ENCODE data around the gene TCEAL9.
"Not testable (repeated sequence)": the region's sequence is repeated elsewhere in the genome, so short reads cannot be mapped to it uniquely, and the experiment has no call there.

Gene TCEAL9

DNA sequence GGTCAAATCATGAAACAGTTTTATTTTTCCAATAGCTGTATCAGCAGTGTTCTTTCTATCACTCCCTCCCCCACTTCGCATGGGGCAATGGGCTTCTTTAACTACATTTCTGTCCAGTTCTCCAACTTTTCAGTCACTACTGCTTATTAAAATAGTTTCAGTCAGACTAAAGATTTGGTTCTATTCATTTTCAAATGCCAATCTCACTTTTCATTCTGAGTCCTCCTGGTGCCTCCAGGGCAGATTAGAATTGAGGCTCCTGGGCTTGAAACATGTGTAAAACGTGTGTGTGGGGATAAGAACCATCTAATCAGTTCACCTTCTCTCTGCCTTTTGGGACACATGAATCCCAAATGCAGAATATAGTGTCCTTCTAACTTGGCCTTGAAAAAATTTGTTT, 16.6 kb downstream of the TCEAL9 start:
- Histone ChIP-seq H3K4me3 (ENCODE audit: low read depth in 1 of 2, low read length in 2 of 2) (no peak overlapping the region), H3K27me3 (ENCODE audit: control insufficient read depth in 1 of 2, insufficient read depth in 2 of 2, low read length in 2 of 2) (no peaks in the 10 kb centered on the region), H3K4me1 (ENCODE audit: control insufficient read depth in 1 of 2, insufficient read depth in 2 of 2, low read length in 2 of 2) (no peaks in the 10 kb centered on the region), H3K9me3 (ENCODE audit: control insufficient read depth in 1 of 2, low read length in 2 of 2) (no peaks in the 10 kb centered on the region), H3K36me3 (ENCODE audit: control insufficient read depth in 1 of 2, insufficient read depth in 2 of 2, low read length in 2 of 2) (no peaks in the 10 kb centered on the region), H3K27ac (ENCODE audit: low read depth, low read length) (no peak overlapping the region), H3K9ac (ENCODE audit: low read depth in 1 of 2, low read length in 2 of 2) (no peak overlapping the region)

DNA sequence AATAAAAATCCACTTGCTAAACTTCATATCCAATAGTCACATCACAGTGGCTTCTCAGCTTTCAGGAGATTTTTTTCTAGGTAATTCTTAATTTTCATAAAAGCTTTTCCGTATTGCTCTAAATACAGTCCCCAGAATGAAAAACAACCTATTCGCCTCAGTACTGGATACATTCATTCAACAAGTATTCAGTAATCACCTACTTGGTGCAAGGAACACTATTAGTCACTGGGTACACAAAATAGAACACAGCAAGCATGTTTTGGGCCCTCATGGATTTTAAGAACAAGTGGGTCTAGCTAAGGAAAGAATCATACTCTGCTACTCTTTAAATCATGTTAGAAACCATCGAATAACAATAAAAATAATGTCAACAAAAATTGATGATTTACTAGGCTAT, 17.3 kb downstream of the TCEAL9 start:
- no peaks in the 10 kb centered on the region for H3K27me3 ChIP-seq (ENCODE audit: control insufficient read depth in 1 of 2, insufficient read depth in 2 of 2, low read length in 2 of 2)
- no peaks in the 10 kb centered on the region for H3K9me3 ChIP-seq (ENCODE audit: control insufficient read depth in 1 of 2, low read length in 2 of 2)
- no peak overlapping the region for H3K27ac ChIP-seq (ENCODE audit: low read depth, low read length)
- H3K9ac ChIP-seq (ENCODE audit: low read depth in 1 of 2, low read length in 2 of 2): no peak overlapping the region
- H3K4me1 ChIP-seq (ENCODE audit: control insufficient read depth in 1 of 2, insufficient read depth in 2 of 2, low read length in 2 of 2): no peaks in the 10 kb centered on the region
- H3K36me3 ChIP-seq (ENCODE audit: control insufficient read depth in 1 of 2, insufficient read depth in 2 of 2, low read length in 2 of 2): no peaks in the 10 kb centered on the region
- no peak overlapping the region for H3K4me3 ChIP-seq (ENCODE audit: low read depth in 1 of 2, low read length in 2 of 2)

DNA sequence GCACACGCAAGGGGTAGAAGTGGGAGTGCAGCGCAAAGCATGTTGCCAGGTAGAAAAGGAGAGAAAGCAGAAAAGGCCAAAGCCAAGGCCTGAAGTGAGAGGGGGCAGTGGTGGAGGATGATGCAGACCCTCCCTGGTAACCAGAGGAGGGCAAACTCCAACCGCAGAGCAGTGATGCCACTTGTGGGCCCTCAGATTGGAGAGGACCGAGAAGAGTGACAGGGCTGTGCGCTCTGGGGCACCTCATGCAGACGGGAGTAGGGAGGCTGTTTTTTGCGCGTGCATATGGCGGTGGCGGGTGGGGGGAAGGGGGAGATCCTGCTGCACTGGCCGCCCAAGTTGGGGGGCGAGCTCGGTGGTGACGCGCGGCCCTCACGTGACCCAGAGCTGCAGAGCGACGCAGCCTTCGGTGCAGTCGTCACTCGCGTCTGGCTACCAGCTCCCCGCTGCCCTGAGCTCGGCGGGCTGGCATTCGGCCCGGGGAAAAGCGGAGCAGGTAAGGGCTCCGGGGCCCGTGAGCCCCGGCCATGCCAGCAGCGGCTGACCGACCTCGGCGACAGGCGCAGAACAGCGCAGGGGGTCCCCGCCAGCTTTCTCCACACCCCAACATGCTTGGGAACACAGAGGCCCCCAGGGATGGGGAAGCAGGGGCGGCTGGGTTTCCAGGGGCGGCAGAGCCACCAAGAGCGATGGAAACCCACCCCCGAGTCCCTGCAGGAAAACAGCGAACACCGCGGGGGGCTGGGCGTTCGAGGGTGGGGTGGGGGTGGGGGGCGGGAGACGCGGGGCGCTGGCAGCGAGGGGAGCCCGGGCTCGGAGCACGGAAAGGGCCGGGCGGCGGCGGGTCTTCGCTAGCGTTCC, 20.0 kb downstream of the TCEAL9 start, which contains the start of gene BEX3:
Gene BEX3, plus strand, starts transcription at position 421 of the 861 bp plus-strand sequence. CDS start 984 bp downstream, outside the sequence.
- Histone ChIP-seq H3K36me3 (ENCODE audit: control insufficient read depth in 1 of 2, insufficient read depth in 2 of 2, low read length in 2 of 2) (no peaks in the 10 kb centered on the region), H3K9me3 (ENCODE audit: control insufficient read depth in 1 of 2, low read length in 2 of 2) (no peaks in the 10 kb centered on the region), H3K4me3 (ENCODE audit: low read depth in 1 of 2, low read length in 2 of 2) (peak within 1 kb of the TSS; percentile 55 to 57), H3K9ac (ENCODE audit: low read depth in 1 of 2, low read length in 2 of 2) (peak within 1 kb of the TSS; percentile 18 to 54), H3K27ac (ENCODE audit: low read depth, low read length) (peak within 1 kb of the TSS; percentile 50), H3K27me3 (ENCODE audit: control insufficient read depth in 1 of 2, insufficient read depth in 2 of 2, low read length in 2 of 2) (no peaks in the 10 kb centered on the region), H3K4me1 (ENCODE audit: control insufficient read depth in 1 of 2, insufficient read depth in 2 of 2, low read length in 2 of 2) (no peaks in the 10 kb centered on the region)

- Histone ChIP-seq H3K27me3 (ENCODE audit: control insufficient read depth in 1 of 2, insufficient read depth in 2 of 2, low read length in 2 of 2) (no peaks in the 10 kb centered on the region), H3K9me3 (ENCODE audit: control insufficient read depth in 1 of 2, low read length in 2 of 2) (no peaks in the 10 kb centered on the region), H3K4me3 (ENCODE audit: low read depth in 1 of 2, low read length in 2 of 2) (peak overlapping the region; percentile 50 to 52), H3K27ac (ENCODE audit: low read depth, low read length) (no peak overlapping the region), H3K4me1 (ENCODE audit: control insufficient read depth in 1 of 2, insufficient read depth in 2 of 2, low read length in 2 of 2) (no peaks in the 10 kb centered on the region), H3K36me3 (ENCODE audit: control insufficient read depth in 1 of 2, insufficient read depth in 2 of 2, low read length in 2 of 2) (no peaks in the 10 kb centered on the region), H3K9ac (ENCODE audit: low read depth in 1 of 2, low read length in 2 of 2) (no peak overlapping the region)
Observed at GRCh38 chrX:103376979-103377324, 20.6 kb downstream of the TCEAL9 start.

GRCh38 chrX:103378990-103379389, 22.7 kb downstream of the TCEAL9 start:
- Histone ChIP-seq H3K4me1 (ENCODE audit: control insufficient read depth in 1 of 2, insufficient read depth in 2 of 2, low read length in 2 of 2) (no peaks in the 10 kb centered on the region), H3K9me3 (ENCODE audit: control insufficient read depth in 1 of 2, low read length in 2 of 2) (no peaks in the 10 kb centered on the region), H3K36me3 (ENCODE audit: control insufficient read depth in 1 of 2, insufficient read depth in 2 of 2, low read length in 2 of 2) (no peaks in the 10 kb centered on the region), H3K4me3 (ENCODE audit: low read depth in 1 of 2, low read length in 2 of 2) (no peak overlapping the region), H3K27me3 (ENCODE audit: control insufficient read depth in 1 of 2, insufficient read depth in 2 of 2, low read length in 2 of 2) (no peaks in the 10 kb centered on the region), H3K9ac (ENCODE audit: low read depth in 1 of 2, low read length in 2 of 2) (no peak overlapping the region), H3K27ac (ENCODE audit: low read depth, low read length) (no peak overlapping the region)

DNA sequence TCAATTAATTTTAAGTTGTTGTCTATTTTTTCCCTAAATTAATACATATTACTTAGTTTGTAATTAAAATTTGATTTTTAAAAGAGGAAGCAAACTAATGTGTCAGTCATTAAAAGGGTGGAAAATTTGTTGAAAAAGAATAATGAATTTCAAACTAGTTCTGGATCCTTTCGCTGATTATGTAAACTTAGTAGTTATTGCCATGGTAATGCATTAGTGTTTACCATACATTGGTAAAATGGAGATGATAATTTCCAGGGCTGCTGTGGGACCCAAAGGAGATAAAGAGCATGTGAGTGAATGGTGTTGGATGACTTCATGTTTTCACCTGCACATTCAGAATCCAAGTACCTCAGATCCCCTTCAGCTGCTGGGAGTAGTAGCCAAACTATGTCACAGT, 26.6 kb downstream of the TCEAL9 start:
- H3K27me3 ChIP-seq (ENCODE audit: control insufficient read depth in 1 of 2, insufficient read depth in 2 of 2, low read length in 2 of 2): no peaks in the 10 kb centered on the region
- no peak overlapping the region for H3K9ac ChIP-seq (ENCODE audit: low read depth in 1 of 2, low read length in 2 of 2)
- no peak overlapping the region for H3K4me3 ChIP-seq (ENCODE audit: low read depth in 1 of 2, low read length in 2 of 2)
- H3K9me3 ChIP-seq (ENCODE audit: control insufficient read depth in 1 of 2, low read length in 2 of 2): no peaks in the 10 kb centered on the region
- H3K36me3 ChIP-seq (ENCODE audit: control insufficient read depth in 1 of 2, insufficient read depth in 2 of 2, low read length in 2 of 2): no peaks in the 10 kb centered on the region
- H3K4me1 ChIP-seq (ENCODE audit: control insufficient read depth in 1 of 2, insufficient read depth in 2 of 2, low read length in 2 of 2): no peaks in the 10 kb centered on the region
- no peak overlapping the region for H3K27ac ChIP-seq (ENCODE audit: low read depth, low read length)

GRCh38 chrX:103384672-103385071, 28.4 kb downstream of the TCEAL9 start:
- Histone ChIP-seq H3K27me3 (ENCODE audit: control insufficient read depth in 1 of 2, insufficient read depth in 2 of 2, low read length in 2 of 2) (no peaks in the 10 kb centered on the region), H3K36me3 (ENCODE audit: control insufficient read depth in 1 of 2, insufficient read depth in 2 of 2, low read length in 2 of 2) (no peaks in the 10 kb centered on the region), H3K9me3 (ENCODE audit: control insufficient read depth in 1 of 2, low read length in 2 of 2) (no peaks in the 10 kb centered on the region), H3K4me3 (ENCODE audit: low read depth in 1 of 2, low read length in 2 of 2) (no peak overlapping the region), H3K9ac (ENCODE audit: low read depth in 1 of 2, low read length in 2 of 2) (no peak overlapping the region), H3K27ac (ENCODE audit: low read depth, low read length) (no peak overlapping the region), H3K4me1 (ENCODE audit: control insufficient read depth in 1 of 2, insufficient read depth in 2 of 2, low read length in 2 of 2) (no peaks in the 10 kb centered on the region)

GRCh38 chrX:103385283-103385830, 29.1 kb downstream of the TCEAL9 start:
- H3K36me3 ChIP-seq (ENCODE audit: control insufficient read depth in 1 of 2, insufficient read depth in 2 of 2, low read length in 2 of 2); H3K4me1 ChIP-seq (ENCODE audit: control insufficient read depth in 1 of 2, insufficient read depth in 2 of 2, low read length in 2 of 2); H3K9ac ChIP-seq (ENCODE audit: low read depth in 1 of 2, low read length in 2 of 2); H3K27ac ChIP-seq (ENCODE audit: low read depth, low read length); H3K27me3 ChIP-seq (ENCODE audit: control insufficient read depth in 1 of 2, insufficient read depth in 2 of 2, low read length in 2 of 2); H3K4me3 ChIP-seq (ENCODE audit: low read depth in 1 of 2, low read length in 2 of 2); H3K9me3 ChIP-seq (ENCODE audit: control insufficient read depth in 1 of 2, low read length in 2 of 2): not testable (repeated sequence)

DNA sequence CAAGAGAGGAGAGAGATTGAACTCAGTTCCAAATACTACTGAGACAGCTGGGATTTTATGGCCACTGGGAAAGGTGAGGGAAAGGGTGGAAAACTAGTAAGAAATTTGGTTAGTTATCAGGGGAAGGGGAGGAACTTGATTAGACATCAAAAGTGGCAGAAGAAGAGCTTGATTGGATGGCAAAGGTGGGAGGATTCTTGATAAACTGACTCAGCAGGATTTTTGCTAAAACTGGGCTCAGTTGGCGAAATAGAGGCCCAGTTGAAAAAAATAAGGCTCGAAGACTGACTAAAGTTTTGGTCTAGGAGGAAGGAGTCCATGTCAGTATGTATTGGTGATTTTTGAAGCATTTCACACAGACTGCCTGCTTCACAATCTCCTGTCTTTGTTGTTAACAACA, 30.0 kb downstream of the TCEAL9 start:
- no peak overlapping the region for H3K4me3 ChIP-seq (ENCODE audit: low read depth in 1 of 2, low read length in 2 of 2)
- no peaks in the 10 kb centered on the region for H3K9me3 ChIP-seq (ENCODE audit: control insufficient read depth in 1 of 2, low read length in 2 of 2)
- H3K4me1 ChIP-seq (ENCODE audit: control insufficient read depth in 1 of 2, insufficient read depth in 2 of 2, low read length in 2 of 2): no peaks in the 10 kb centered on the region
- no peaks in the 10 kb centered on the region for H3K36me3 ChIP-seq (ENCODE audit: control insufficient read depth in 1 of 2, insufficient read depth in 2 of 2, low read length in 2 of 2)
- H3K27ac ChIP-seq (ENCODE audit: low read depth, low read length): no peak overlapping the region
- no peak overlapping the region for H3K9ac ChIP-seq (ENCODE audit: low read depth in 1 of 2, low read length in 2 of 2)
- no peaks in the 10 kb centered on the region for H3K27me3 ChIP-seq (ENCODE audit: control insufficient read depth in 1 of 2, insufficient read depth in 2 of 2, low read length in 2 of 2)

DNA sequence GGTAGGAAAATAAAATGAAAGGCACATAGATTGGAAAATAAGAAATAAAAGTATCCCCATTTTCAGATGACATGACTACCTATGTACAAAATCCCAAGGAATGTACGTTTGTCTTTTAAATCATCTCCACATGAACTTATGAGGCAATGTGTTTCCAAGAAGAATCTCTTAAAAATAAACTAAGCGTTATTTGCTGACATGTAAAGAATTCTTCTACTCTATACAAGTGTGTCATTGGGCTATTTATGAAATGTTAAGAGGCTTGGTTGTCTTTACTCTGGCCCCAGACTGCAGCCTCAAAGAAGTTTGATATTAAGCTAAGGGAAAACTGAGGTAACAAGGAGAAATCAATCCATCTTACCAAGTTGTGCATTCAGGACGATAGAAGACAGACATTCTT, 37.2 kb downstream of the TCEAL9 start:
- H3K9ac ChIP-seq (ENCODE audit: low read depth in 1 of 2, low read length in 2 of 2): no peak overlapping the region
- H3K4me3 ChIP-seq (ENCODE audit: low read depth in 1 of 2, low read length in 2 of 2): no peak overlapping the region
- H3K4me1 ChIP-seq (ENCODE audit: control insufficient read depth in 1 of 2, insufficient read depth in 2 of 2, low read length in 2 of 2): no peaks in the 10 kb centered on the region
- H3K27me3 ChIP-seq (ENCODE audit: control insufficient read depth in 1 of 2, insufficient read depth in 2 of 2, low read length in 2 of 2): no peaks in the 10 kb centered on the region
- H3K36me3 ChIP-seq (ENCODE audit: control insufficient read depth in 1 of 2, insufficient read depth in 2 of 2, low read length in 2 of 2): no peaks in the 10 kb centered on the region
- H3K9me3 ChIP-seq (ENCODE audit: control insufficient read depth in 1 of 2, low read length in 2 of 2): no peaks in the 10 kb centered on the region
- no peak overlapping the region for H3K27ac ChIP-seq (ENCODE audit: low read depth, low read length)

Data from duodenal mucosa (tissue), 2 donors.